H4 (cell line): ENCODE results near the gene CDH13. TPM values are rescaled to one million over a fixed set of nuclear protein-coding genes. Genes with fewer than 3 reads are reported as not detected.

Source experiments
- DNase-seq: peaks from one replicate; pipeline ENCODE4 v3.0.0-alpha.2; 2015; ENCODE audit warnings: low spot score
- total RNA-seq: library from RNA; depleted of rRNA; stranded (reverse); fragments of >200 nt; shearing (Covaris generic); gene quantifications from 2 replicates; pipeline ENCODE4 v1.2.3, GENCODE V29; 2014

The CDH13 gene
- total RNA-seq, 1 experiment from 2014 or later = not detected

- no peak for DNase-seq
Observed at GRCh38 chr16:83830769-83831455, 1204.1 kb downstream of the CDH13 start.

GRCh38 chr16:83831456-83831987 lies 1204.8 kb downstream of the CDH13 start:
- DNase-seq = no peak

GRCh38 chr16:83833921-83834320 lies 1207.2 kb downstream of the CDH13 start:
- no peak for DNase-seq

- DNase-seq = peak; percentile 51
Observed at GRCh38 chr16:83835586-83836566, 1209.1 kb downstream of the CDH13 start.

GRCh38 chr16:83837566-83837965 lies 1210.8 kb downstream of the CDH13 start:
- DNase-seq = no peak

GRCh38 chr16:83838151-83838550 lies 1211.4 kb downstream of the CDH13 start:
- no peak for DNase-seq

GRCh38 chr16:83839561-83839960 lies 1212.8 kb downstream of the CDH13 start:
- no peak for DNase-seq

GRCh38 chr16:83840060-83840617 lies 1213.4 kb downstream of the CDH13 start:
- DNase-seq = no peak

GRCh38 chr16:83842291-83842690 lies 1215.5 kb downstream of the CDH13 start:
- no peak for DNase-seq

GRCh38 chr16:83842756-83843507 lies 1216.2 kb downstream of the CDH13 start:
- no peak for DNase-seq

GRCh38 chr16:83843657-83844056 lies 1216.9 kb downstream of the CDH13 start:
- DNase-seq = no peak

GRCh38 chr16:83845263-83845662 lies 1218.5 kb downstream of the CDH13 start:
- no peak for DNase-seq

- DNase-seq = no peak
Observed at GRCh38 chr16:83847371-83848225, 1220.8 kb downstream of the CDH13 start.

- no peak for DNase-seq
Observed at GRCh38 chr16:83849421-83849820, 1222.7 kb downstream of the CDH13 start.
